Stimulated activated CD4-positive, alpha-beta T cell treated with anti-CD3 and anti-CD28 coated beads, Interleukin-1b, Interleukin-23, amount 100 ng/mL, for 24 hours (primary cell): ENCODE data around the gene PPM1H.
"Not testable (repeated sequence)": the region's sequence is repeated elsewhere in the genome, so short reads cannot be mapped to it uniquely, and the experiment has no call there.

Source experiments
- DNase-seq, 4 experiments: peaks; one replicate each; pipeline ENCODE4 v3.0.0-alpha.2; 2020; ENCODE audit warnings: low read depth in 4 of 4, low spot score in 1 of 4

PPM1H gene

DNA sequence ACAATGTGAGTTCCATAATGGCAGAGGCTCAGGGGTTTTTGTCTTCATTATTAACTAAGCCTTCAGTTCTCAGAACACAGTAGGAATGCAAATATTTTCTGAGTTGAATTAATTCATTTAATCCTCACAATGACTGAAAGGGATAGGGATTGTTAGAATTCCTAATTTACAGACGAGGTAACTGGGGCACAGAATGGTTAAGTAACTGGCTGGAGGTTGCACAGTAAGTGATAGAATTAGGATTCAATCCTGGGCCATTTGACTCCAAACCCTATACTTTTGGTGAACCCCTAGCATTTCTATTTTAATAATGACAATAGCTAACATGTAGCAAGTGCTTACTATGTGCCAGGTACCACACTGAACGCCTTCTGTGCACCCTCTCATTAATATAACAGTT lies 163.1 kb downstream of the PPM1H start:
- no peak for DNase-seq

- no peak for DNase-seq
Observed at GRCh38 chr12:62770381-62770780, 164.6 kb downstream of the PPM1H start.

- DNase-seq = no peak
Observed at GRCh38 chr12:62769076-62769619, 165.8 kb downstream of the PPM1H start.

DNA sequence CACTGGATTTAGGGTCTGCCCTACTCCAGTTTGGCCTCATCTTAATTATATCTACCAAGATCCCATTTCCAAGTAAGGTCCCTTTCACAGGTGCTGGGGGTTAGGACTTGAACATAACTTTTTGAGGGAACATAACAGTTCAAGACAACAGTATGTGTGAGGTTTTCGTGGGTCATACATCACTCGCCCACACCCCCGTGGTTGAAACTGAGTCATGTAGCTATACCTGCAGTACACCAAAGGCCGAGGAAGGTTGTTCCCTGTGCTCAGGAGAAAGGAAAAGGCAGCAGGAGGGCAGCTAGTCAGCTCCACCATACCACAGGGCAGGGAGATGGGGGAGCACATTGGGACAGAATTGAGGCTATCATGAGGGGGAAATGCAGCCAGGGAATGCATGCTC lies 167.0 kb downstream of the PPM1H start:
- peak in 1 of 4 experiments; percentile 7 for DNase-seq

DNA sequence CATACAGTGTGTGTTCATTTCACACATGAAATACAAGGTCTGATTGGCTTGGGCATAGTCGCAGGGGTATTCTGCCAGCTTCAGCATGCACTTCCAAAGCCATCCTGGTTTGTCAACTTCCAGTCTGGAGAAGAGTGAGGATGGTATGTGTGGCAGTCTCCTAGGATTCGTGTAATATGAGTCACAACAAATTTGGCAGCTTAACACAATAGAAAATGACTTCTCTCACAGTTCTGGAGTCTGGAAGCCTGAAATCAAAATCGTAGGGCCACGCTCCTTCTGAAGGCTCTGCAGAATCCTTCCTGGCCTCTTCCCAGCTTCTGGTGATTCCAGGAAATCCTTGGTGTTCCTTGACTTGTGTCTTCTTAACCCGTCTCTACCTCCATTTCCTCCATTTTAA lies 167.5 kb downstream of the PPM1H start:
- no peak for DNase-seq

DNA sequence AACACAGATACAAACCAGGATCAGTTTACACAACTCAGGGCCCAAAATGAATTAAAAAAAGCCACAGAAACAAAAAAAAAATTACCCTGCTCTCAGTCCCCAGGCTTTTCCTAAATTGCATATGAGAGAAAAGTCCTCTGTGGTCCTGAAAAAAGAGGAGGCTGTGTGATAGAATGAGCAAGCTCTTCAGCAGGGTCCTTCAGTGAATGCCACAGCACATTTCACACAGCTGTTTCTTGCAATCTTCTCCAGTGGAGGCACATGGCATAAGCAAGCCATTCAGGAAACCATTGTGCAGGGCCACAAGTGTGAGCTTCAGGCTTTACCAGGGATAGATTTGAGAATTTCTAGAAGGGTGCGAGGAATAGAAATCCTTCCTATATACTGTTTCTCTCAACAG lies 168.5 kb downstream of the PPM1H start:
- no peak for DNase-seq

DNA sequence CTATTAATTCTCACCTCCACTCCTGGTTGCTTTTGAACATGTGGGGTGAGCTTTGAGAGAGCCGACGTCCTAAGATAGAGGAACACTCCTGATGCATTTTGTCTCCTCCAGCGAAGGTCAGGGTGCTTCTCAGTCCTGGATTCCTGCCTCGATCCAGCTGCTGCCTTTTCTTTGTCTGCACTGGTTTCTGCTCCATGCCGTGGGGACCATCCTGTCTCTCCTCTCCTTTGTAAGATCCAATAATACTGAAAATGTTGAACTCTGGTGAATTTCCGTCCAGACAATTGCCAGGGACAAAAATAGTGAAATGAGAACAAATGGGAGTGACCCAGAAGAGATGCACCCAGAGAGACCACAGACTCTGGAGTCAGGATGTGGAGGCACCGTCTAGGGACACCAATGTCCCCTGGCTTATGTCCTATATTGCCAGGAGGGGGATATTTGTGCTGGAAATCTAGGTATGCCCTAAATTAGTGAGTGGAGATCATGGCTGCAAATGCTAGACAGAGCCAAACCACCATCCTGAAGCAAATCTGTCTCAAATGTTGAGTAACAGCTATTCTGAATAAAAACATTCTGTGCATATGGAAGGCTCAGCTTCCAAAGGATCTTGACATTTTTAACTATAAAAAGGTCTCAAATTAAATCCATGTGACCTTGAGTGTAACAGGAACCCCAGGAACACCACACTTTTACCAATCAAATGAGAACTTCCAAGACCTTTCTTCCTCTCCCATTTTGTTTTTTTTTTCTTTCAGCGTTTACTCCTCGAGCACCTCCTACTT lies 170.9 kb downstream of the PPM1H start:
- DNase-seq = no peak

GRCh38 chr12:62763312-62763711 lies 171.6 kb downstream of the PPM1H start:
- DNase-seq = no peak

- no peak for DNase-seq
Observed at GRCh38 chr12:62762645-62763044, 172.3 kb downstream of the PPM1H start.

DNA sequence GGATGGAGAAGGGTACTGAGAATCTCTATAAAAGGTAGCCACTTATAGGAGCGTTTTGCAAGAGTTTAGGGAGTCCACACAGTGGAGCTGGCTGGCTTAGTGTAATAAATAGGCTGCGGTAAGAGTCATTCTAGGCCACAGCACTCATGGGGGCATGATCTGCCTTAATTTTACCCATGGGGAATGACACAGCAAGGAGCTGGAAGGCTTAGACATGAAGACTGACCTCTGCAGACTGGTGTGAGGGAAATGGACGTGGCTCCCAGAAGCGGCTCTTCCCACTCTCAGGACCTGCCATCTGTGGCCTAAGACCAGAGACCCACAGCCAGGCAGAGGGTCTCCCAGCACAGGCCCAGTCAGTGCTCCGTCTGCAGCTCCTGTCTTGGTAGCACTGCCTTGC lies 173.3 kb downstream of the PPM1H start:
- DNase-seq = no peak

GRCh38 chr12:62760779-62761178 lies 174.2 kb downstream of the PPM1H start:
- no peak for DNase-seq

DNA sequence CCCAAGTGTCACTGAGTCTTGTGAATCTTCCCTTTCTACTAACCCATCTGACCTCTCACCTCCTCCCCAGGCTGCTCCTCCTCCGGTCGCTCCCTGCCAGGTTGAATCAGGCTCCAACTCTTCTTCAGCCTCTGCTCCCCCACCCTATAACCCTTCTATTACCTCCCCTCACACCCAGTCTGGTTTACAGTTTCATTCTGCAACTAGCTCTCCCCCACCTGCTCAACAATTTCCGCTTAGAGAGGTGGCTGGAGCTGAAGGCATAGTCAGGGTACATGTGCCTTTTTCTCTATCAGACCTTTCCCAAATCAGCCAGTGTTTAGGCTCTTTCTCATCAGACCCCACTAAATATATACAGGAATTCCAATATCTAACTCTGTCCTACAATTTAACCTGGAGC lies 174.6 kb downstream of the PPM1H start:
- DNase-seq = not testable (repeated sequence)

DNA sequence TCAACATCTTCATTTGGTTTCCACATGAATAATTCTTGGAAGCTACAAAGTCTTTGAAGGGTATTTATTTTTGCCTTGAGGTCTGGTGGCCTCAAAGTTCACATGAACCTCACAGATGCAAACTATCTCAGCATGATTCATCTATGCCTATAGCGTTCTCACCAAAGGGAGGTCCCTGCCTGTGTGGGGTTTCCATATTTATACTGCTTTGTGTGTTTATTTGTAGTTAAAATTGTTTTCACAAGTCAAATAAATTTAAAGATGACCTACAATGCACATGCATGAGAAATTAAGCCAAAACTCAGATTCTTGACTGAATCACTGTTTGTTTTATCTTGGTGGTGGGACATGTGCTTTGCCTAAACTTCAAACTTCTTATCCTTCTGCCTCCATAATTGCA lies 176.7 kb downstream of the PPM1H start:
- DNase-seq = no peak

DNA sequence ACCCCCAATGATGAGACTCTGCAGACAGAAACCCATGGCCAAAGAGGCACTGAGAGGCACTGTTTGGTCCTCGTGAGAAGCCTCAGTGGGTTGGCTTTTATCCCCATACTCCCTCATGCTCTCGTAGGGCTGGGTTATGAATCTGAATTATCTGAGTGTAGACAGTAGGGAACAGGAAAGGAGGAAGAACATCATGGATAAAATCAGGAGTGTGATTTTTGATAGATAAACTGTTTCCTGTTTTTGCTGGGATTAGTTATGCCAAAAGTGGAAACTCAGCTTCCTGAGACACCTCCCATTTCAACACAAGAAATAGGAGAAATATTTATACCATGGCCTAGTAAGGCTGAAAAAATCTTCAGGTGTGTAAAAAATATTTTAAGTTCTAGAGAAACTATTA lies 177.9 kb downstream of the PPM1H start:
- DNase-seq = no peak

- DNase-seq = no peak
Observed at GRCh38 chr12:62754706-62755105, 180.2 kb downstream of the PPM1H start.

GRCh38 chr12:62751810-62752155 lies 183.2 kb downstream of the PPM1H start:
- DNase-seq = no peak

GRCh38 chr12:62750941-62751809 lies 183.8 kb downstream of the PPM1H start:
- no peak for DNase-seq

DNA sequence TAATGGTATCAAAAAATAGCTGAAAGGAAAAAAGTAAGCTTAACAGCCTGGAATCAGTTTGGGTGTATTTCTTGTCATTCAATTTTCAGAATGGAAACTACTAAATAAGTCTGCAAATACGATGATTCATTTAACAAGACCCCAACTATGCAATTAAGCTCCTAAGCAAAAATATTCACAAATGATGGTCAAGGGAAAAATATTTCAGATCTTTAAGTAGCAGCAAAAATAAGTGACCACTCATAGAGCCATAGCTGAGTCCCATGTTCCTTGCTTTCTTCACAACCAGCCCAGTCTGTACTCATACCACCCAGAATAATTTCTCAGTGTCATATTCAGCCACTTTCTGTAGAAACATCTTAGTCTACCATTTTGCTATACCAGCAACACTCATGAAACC lies 185.4 kb downstream of the PPM1H start:
- no peak for DNase-seq

DNA sequence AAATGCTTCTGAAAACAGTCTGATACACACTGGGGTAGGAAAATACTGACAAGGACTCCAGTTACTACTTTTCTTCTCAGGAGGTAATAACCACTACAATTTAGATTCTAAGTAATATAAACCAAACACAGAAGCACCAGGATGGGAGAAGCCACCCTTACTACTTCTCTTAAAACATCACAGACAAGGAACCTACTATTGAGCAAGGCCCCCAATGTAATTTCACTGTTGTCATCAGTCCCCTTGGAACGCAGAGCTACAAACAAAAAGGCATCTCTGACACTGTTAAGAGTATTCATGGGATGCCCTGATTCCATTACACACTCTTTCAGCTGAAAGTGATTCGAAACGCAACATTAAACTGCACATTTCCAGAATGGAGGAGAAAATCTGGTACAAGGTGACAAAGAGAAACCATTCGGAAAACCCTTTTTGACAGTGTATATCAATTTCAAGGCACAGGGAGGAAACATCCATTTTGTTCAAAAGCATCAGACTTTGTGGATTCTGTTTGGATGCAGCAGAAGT lies 185.9 kb downstream of the PPM1H start:
- DNase-seq = no peak

GRCh38 chr12:62744551-62744950 lies 190.4 kb downstream of the PPM1H start:
- no peak for DNase-seq

DNA sequence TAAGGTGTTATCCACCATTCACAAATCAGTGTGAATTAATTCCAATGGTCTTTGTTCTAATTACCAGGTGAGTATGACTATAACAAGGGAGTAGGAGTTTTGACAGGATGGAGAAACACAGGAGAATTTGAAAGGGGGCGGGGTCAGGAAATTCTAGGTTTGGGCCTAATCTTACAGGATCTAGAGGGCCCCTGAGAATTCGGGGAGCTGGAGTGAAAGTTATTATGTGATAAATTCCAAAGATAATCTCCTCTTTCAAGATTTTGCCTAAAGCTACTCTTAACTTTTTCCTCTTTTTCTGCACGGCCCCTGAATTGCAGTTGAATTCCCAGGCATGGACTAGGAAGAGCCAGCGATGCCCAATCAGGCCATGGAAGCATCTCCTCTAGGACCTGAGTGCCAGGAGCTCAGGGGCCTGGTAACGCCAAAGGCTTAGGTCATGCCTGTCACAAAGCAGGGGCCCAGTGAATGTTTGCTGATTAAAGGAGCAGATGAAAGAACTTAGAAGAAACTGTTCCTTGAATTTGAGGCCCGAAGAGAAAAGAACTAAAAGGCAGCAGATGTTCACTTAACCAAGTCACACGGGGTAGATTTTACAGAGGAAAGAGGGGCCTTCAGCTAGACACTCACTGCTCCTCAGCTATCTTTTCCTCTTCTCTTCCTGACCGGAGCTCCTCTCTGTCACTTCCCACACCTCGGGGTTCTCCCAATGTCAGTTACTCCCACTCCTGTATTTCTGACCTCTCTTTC lies 195.5 kb downstream of the PPM1H start:
- no peak for DNase-seq
